Hindlimb muscle (tissue), 1 donor: ENCODE measurements around the gene CLIC3. TPM values are rescaled to one million over a fixed set of nuclear protein-coding genes. Genes with fewer than 3 reads are reported as not detected.
"Not testable (repeated sequence)": the region's sequence is repeated elsewhere in the genome, so short reads cannot be mapped to it uniquely, and the experiment has no call there.

ENCODE experiments used
- DNase-seq: peaks from one replicate; pipeline ENCODE4 v3.0.0-alpha.2; 2013
- polyA plus RNA-seq: library from polyadenylated mRNA; unstranded; fragments of 120-200 nt; gene quantifications from one replicate; pipeline ENCODE4 v1.2.1, GENCODE V29; 2013; ENCODE audit not compliant: insufficient read length

Gene CLIC3
- 0.54 TPM for polyA plus RNA-seq

- DNase-seq: no peak
These were observed at the start of gene CLIC3 for GRCh38 chr9:136996361-136997292. TSS of gene CLIC3 (minus strand) at chr9:136996568. CDS start at chr9:136996543, 25 bp downstream.

DNA sequence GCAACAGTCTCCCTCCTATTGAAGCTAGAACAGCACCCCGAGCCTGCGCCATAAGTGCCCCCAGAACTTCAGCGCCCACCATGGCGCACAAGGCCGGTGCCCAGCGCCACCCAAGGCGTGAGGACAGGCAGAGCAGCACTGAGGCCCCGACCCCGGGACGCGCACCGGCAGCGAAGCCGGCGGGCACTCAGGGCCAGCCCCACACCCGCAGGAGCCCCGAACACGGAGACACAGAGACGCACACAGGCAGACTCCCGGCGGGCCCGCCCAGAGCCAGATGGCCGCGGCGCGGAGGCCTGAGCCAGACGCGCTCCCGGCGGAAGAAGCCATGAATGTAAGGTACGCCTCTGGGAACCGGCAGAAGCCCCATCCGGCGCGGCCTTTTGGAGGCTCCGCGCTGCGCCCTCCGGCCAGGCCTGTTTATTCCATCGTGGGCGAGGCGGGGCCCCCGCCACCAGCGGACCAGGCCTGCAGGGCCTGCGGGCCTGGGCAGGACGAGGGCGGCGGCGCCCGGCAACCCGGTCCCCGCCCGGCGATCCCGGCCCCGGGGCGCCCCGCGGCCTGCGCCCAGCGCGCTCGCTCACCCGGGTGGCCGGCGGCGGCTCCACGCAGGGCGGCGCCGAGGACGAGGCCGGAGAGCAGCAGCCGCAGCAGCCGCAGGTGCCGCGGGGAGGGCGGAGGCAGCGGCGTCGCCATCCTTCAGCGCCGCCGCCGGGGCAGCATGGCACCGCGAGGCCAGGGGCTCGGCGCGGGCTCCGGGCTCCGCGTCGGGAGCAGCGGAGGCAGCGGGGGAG, 49.1 kb upstream of the CLIC3 start:
- peak; percentile 50 for DNase-seq

- DNase-seq: no peak
These were observed 48.3 kb upstream of the CLIC3 start for GRCh38 chr9:137044502-137045177.

- DNase-seq: no peak
These were observed 47.7 kb upstream of the CLIC3 start for GRCh38 chr9:137044037-137044436.

GRCh38 chr9:137042751-137043727, 46.7 kb upstream of the CLIC3 start:
- no peak for DNase-seq

GRCh38 chr9:137041124-137041523, 44.8 kb upstream of the CLIC3 start:
- no peak for DNase-seq

- no peak for DNase-seq
These were observed 44.2 kb upstream of the CLIC3 start for GRCh38 chr9:137040568-137040967.

DNA sequence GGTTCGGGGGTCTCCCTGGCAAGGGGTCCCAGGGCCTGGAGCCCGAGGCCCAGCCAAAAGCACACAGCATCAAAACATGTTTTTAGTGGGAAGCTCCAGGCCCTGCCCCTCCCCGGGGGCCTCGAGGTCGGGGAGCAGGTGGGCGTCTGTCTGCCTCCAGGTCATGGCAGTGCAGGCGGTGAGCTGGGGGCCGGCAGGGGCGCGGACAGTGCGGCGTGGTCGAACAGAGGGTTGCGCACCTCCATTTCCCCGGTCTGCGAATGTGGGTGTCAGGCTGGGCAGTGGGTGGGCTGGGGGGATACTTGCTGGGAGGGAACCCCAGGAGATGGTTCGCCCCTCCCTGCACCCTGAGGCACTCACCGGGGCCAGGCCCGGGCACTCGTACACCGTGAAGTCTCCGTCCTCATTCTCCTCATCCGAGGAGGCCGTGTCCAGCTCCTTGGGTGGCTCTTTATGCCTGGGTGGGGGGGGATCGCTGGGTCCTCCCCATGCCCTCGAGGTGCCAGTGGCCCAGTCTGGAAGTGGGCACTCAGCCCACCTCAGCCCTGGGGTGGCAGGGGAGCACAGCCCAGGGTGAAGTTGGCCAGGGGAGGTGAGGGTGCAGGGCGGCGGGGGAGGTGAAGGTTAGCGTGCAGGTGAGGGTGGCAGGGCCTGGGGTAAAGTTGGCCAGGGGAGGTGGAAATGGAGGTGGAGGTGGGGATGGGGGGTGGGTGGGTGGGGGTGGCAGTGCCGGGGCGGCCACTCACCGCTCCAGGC, 43.4 kb upstream of the CLIC3 start:
- DNase-seq: no peak

DNA sequence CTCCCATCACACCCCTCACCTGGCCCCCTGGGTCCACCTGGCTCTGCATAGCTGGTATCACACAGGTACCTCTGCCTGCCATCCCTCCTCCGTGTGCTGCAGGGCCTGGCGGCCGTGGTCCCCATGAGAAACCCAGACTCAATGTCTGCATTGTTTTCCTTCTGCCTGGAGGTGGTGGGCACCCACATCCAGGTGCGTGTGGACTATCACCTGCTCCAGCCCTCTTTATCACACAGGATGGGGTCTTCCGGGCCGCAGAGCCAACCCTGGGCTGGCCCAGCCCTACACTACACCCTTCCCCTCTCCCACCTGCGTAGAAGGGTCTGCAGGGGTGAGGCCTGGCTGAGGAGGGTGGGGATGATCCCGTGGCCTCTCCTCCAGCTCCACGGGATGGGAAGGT, 42.5 kb upstream of the CLIC3 start:
- no peak for DNase-seq

- no peak for DNase-seq
These were observed 41.1 kb upstream of the CLIC3 start for GRCh38 chr9:137037483-137037882.

- DNase-seq: no peak
These were observed 40.7 kb upstream of the CLIC3 start for GRCh38 chr9:137037035-137037434.

DNA sequence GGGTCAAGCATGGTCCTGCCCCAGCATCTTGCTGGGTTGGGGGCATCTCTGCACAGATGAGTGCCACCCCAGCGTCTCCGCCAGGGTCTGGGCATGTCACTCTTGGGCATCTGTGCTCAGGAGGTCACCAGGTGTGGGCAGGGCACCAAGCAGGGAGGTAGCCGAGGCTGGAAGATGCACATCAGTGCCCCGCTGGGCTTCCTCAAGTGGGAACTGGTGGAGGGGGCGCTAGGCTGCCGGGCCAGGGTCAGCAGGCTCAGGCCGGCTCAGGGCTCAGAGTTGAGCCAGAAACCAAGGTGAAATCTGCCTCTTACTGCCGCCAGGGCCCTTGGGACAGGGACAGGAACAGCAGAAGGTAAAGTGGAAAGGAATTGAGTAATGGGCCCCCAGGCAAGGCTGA, 39.6 kb upstream of the CLIC3 start:
- DNase-seq: no peak

DNA sequence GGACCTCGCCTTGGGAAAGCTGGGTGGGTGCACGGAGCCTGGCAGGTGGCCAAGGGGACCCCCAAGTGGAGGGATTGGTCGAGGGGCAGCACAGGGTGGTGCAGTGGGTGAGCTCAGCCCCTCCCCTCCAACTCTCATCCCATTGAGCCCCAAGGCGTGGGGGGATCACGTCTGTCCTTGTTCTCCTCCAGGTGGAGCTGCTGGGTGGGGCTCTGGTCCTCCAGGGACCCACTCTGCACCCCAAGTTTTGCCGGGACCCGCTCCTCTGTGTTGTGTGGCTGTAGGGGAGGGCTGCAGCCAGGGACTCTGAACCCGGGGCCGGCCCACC, 39.1 kb upstream of the CLIC3 start:
- no peak for DNase-seq

DNA sequence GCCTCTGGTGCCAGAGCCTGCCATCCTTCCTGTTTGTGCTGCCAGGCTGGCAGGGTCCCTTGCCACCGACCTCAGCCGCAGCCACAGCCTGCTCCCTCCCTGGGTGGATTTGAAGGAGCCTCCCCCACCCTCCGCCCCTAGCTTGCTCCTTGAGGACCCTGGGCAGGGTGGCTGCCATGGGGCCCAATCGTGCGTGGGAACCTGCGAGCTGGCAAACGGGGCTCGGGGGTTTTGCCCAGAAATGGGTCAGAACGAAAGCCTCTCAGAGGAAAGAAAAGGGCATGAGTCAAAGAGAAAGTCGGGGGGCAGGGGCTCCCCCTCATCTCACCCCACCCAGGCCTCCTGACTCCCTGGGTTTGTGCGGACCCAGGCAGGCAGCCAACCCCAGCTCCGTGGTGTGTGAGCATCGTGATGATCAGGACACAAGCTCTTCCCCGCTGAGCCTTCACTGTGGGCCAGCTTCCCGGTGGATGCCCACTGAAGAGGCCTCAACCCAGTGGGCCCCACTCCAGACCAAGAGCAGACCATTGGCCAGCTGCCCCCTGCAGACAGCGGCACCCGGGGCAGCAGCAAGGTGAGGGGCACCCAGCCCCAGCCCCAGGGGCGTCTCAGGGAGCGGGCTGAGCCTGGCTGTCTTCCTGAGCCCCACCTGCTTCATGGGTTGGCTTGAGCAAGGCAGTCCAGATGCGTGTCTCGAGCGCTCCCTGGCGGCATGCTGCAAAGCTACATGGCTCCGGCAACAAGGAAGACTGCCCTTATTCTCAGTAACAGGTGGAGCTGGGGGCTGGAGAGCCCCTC, 38.5 kb upstream of the CLIC3 start:
- peak; percentile 88 for DNase-seq

- DNase-seq: no peak
These were observed 37.8 kb upstream of the CLIC3 start for GRCh38 chr9:137034039-137034708.

DNA sequence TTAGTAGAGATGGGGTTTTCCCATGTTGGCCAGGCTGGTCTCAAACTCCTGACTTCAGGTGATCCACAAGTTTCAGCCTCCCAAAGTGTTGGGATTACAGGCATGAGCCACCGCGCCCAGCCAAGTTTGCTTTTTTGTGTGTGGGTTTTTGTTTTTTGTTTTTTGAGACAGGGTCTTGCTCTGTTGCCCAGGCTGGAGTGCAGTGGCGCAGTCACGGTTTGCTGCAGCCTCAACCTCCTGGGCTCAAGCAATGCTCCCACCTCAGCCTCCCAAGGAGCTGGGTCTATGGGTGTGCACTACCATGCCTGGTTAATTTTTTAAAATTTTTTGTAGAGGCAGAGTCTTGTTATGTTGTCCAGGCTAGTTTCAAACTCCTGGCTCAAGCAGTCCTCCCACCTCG, 37.1 kb upstream of the CLIC3 start:
- not testable (repeated sequence) for DNase-seq

- DNase-seq: no peak
These were observed 36.5 kb upstream of the CLIC3 start for GRCh38 chr9:137032858-137033257.

DNA sequence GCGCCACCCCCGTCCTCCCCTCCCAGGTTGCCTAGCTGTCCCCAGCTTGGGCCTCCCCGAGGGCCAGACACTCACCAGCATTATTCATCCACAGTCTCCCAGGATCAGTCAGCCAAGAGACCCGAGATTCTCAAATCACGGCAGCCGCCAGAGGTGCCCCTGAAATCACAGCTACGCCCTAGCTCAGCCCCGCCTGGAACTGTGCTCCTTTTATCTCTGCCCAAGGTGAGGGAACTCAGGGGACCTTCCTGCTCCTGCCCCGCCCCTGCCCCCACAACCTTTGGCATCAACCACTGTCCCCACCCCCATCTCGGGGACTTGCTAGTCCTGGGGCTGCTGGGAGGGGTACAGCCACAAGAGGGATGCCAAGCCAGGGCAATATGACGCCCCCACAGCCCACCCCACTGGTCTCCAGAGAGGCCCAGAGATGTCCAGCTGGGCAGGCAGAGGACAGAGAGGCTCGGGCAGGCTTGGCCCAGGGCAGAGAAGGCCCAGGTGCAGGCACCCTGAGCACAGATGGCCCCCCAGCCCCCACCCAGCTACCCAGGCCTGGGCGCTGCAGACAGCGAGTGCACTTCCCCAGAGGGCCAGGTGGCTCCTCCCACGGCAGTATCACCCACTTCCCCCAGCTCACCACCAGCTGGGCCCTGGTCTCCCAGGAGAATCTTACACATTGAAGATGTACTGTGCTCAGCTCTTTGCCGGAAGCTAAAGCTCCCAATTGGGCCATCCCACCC, 35.7 kb upstream of the CLIC3 start, which contains the start of gene FUT7:
TSS of gene FUT7 (minus strand) at position 185 of the 737 bp plus-strand sequence. CDS start at position 88, 97 bp downstream.
- DNase-seq: no peak
